ENCODE measurements around the gene STUM.

- TF ChIP-seq, protein P1, sequence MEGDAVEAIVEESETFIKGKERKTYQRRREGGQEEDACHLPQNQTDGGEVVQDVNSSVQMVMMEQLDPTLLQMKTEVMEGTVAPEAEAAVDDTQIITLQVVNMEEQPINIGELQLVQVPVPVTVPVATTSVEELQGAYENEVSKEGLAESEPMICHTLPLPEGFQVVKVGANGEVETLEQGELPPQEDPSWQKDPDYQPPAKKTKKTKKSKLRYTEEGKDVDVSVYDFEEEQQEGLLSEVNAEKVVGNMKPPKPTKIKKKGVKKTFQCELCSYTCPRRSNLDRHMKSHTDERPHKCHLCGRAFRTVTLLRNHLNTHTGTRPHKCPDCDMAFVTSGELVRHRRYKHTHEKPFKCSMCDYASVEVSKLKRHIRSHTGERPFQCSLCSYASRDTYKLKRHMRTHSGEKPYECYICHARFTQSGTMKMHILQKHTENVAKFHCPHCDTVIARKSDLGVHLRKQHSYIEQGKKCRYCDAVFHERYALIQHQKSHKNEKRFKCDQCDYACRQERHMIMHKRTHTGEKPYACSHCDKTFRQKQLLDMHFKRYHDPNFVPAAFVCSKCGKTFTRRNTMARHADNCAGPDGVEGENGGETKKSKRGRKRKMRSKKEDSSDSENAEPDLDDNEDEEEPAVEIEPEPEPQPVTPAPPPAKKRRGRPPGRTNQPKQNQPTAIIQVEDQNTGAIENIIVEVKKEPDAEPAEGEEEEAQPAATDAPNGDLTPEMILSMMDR (IDR thresholded peaks at IDR 0.05), result no peak
- no peak for TF ChIP-seq POLR2A (IDR thresholded peaks at IDR 0.05)
Measured at GRCh38 chr1:226625832-226626576, 77.4 kb downstream of the STUM start.
